Pulmonary artery endothelial cell (primary cell): Measurements from ENCODE around the gene PGA5. TPM values are rescaled to one million over a fixed set of nuclear protein-coding genes. Genes with fewer than 3 reads are reported as not detected.

Experiments
- DNase-seq: peaks from one replicate; pipeline ENCODE4 v3.0.0-alpha.2; 2011; ENCODE audit warnings: low read depth, low spot score
- total RNA-seq: library from RNA; depleted of rRNA; stranded (reverse); fragments of >200 nt; gene quantifications from 2 replicates; pipeline ENCODE4 v1.2.3, GENCODE V29; 2014

Gene PGA5
- total RNA-seq, 1 donor from 2014 or later = not detected

DNA sequence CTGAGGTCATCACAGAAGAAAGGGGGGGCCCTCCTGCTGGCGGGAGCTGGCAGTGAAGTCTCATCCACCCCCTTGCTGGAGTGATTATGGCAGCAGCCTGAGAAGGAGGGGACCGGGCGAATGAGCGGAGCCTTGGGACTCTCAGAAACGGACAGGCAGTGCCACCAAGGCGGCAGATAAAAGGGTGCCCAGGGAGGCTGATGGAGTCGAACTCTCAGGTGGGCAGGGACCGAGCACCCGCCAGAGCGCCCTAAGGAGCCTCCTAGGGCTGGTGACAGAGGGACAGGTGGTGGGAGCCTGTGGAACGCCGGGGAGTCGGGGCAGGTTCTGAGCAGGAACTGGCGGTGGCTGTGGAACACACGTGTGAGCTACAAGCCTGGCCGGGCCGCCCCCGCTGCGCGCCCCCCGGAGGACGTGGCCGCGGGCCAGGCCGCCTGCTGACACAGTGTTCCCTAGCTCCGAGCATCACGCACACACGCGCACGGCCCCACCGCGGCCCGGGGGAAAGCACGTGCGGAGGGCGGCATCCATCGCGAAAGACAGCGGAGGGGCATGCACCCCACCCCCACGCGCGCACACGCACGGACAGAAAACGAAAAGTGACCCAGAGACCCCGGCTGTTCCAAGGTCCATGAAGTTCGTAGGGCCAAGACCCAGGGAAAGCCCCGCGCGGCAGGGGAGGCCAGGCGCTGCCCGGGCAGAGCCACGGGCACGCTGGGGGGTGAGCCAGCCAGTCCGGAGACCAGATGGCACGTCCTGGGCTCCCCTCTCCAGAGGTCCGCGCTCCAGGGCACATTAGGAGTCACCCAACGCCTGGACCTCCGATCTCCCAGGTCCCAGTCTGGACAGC is 53.1 kb downstream of the PGA5 start:
- no peak for DNase-seq

DNA sequence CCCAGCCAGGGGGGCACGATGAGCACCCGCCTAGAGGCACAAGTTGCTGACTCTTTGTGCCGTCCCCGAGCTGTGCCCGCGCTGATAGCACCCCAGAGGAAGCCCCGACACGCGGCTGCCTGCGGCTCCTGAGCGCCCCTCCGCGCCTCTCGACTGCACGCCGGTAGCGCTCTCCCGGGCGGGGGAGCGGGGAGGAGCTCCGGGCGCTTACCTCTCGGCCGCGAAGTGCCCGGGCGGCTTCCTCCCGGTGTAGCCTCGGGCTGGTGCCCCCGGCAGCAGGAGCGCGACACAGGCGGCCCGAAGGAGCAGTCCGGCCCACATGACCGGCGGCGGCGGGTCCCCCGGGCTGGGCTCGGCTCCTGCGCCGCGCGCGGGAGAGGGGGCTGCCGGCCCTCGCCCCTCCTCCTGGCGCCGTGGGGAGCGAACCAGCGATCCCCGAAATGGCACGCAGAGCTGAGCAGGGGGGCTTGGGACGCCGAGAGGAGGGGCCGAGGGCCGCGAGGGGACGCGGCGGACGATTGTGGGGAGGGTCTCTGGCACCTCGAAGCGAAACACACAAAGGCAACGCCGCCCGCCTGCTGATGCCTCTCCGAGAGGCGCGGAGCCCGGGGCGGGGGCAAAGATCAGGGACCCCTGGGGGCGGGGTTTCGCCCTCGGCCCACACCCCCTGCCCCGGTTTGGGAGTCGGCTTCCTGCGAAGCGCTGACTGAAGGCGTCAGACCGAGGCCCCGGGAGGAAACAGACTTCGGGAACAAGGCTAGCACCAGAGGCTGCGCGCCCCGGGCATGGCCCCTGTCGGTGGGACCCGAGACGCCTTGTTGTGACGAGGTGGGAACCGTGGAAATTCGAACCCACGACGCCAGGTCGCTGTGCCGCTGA is 54.0 kb downstream of the PGA5 start, which contains the start of gene VWCE:
VWCE (minus strand) TSS at position 600 of the 879 bp plus-strand sequence; CDS start at position 321, 279 bp downstream.
- no peak for DNase-seq

DNA sequence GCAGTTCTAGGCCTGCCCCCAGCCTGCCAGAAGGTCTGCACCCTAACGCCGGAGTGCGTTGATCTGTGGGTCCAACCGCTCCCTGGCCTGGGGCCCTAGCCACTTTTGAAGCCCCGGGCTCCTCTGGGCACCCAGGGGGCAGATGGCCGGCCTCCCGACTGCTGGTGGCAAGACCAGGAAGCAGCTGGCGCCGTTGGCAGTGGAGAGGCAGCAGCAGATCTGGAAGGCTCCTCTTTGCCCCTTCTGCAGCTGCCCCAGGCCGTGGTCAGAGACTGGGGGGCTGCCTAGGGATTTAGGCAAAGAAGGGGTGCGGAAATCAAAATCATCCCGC is 54.6 kb downstream of the PGA5 start:
- DNase-seq = no peak

DNA sequence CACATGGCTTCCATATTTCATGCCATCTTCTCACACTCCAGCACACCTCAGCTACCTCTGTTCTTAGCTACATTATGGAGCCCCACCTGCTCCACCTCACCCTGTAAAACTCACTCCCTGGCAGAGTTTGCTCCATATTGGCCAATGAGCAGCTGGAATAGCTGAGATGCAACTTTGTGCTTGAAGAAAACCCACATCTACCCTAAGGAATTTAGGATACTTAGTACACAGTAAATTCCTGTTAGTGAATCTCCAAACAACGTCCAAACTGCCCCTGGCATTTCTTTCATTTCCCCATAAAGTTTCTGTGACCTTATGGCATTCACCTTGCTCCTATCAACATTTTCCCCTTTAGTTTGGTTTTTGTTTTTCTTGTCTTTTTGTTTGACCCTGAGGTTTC is 56.4 kb downstream of the PGA5 start:
- DNase-seq = no peak

DNA sequence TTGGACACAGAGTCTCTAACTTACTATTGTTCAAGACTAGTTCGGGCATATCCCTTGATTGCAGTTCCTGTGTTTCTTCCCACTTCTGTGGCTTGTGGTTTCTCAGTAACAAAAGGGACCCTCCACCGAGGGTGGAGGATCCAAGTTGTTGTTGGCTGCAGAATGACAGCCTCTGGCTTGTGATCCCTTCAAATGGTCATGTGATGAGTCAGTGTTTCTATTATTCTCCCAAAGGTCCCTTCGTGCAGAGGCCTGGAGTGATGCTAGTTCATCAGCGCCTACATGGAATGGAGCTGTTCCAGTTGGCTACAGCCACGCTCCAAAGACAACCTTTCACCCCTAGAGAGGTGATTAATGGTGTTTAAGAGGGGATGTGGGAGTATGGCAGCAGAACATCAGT is 56.8 kb downstream of the PGA5 start:
- peak; percentile 84 for DNase-seq

DNA sequence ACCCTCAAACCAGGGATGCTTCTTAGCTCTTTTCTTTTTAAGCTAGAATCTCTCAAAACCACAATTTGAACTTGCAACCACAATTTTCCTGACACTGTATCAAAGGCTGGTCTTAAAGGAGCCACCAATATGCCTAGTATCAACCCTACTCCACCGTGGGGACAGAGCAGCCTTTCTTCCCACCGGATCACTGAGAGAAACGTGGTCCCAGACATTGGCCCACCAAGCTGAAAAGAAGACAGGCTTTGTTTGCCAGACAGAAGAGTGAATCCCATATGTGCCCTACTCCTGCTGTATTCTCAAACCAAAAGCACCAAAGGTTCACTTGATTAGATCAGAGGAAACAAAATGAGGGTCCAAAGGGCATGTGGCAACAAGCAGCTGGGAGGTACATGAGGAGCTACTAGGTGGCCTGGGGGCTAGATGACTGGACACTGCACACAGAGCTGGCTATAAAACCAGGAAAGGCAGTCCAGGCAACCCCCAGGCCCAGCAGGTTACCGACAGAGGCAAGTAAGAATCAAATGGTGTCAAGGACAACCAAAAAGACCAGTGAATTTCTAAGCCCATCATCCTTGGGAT is 57.8 kb downstream of the PGA5 start:
- DNase-seq = no peak

Other genes with a start within 250 kb of the PGA5 start
- gene CD5, start 138.7 kb upstream of the PGA5 start, total RNA-seq = not detected in 2 replicates
- gene VPS37C, start 79.7 kb upstream of the PGA5 start, total RNA-seq = 11.0 and 12.5 TPM in 2 replicates
- gene PGA3, start 37.7 kb upstream of the PGA5 start, total RNA-seq = not detected in 2 replicates
- not detected in 2 replicates for gene PGA4, start 18.8 kb upstream of the PGA5 start, total RNA-seq
- 1.7 TPM in 2 replicates for gene VWCE, start 54.1 kb downstream of the PGA5 start, total RNA-seq
- 383 and 419 TPM in 2 replicates for gene DDB1, start 91.9 kb downstream of the PGA5 start, total RNA-seq
- gene TKFC, start 92.1 kb downstream of the PGA5 start, total RNA-seq = 13.6 and 20.4 TPM in 2 replicates
- 33.8 and 41.4 TPM in 2 replicates for gene CYB561A3, start 120.7 kb downstream of the PGA5 start, total RNA-seq
- gene TMEM138, start 121.2 kb downstream of the PGA5 start, total RNA-seq = 13.7 and 20.7 TPM in 2 replicates
- gene TMEM216, start 151.4 kb downstream of the PGA5 start, total RNA-seq = 8.6 and 9.0 TPM in 2 replicates
- 13.0 and 16.4 TPM in 2 replicates for gene CPSF7, start 188.8 kb downstream of the PGA5 start, total RNA-seq
- 33.7 and 44.0 TPM in 2 replicates for gene SDHAF2, start 188.9 kb downstream of the PGA5 start, total RNA-seq